Breast epithelium (tissue), 3 donors: ENCODE measurements around the gene PFN4.

ENCODE experiments used
- CTCF ChIP-seq, 3 donors: fragments of 450-650 bp; IDR thresholded peaks; one replicate each; pipeline ENCODE4 v1.5.1; 2016 to 2017; ENCODE audit warnings: antibody characterized with exemption in 3 of 3, mild to moderate bottlenecking in 3 of 3, moderate library complexity in 3 of 3
- POLR2A ChIP-seq: fragments of 450-650 bp; IDR thresholded peaks from one replicate; pipeline ENCODE4 v1.6.1; 2016; ENCODE audit warnings: antibody characterized with exemption, mild to moderate bottlenecking, moderate library complexity

DNA sequence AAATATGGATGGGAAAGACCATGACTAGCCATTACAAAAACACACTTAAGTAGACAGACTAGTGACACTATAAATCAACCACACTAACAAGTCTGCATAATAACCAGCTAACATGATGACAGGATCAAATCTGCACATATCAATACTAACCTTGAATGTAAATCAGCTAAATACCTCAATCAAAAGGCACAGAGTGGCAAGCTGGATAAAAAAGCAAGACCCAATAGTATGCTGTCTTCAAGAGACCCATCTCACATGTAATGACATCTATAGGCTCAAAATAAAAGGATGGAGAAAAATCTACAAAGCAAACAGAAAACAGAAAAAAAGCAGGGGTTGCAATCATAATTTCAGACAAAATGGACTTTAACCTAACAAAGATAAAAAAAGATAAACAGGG is 16.3 kb downstream of the PFN4 start:
- TF ChIP-seq POLR2A (no peak), CTCF (IDR thresholded peaks at IDR 0.05) (no peak)
